GM19025 (cell line): Measurements from ENCODE around the gene PTPRG.

Experiments
- ATAC-seq: cut with Tn5 transposase; IDR thresholded peaks from one replicate; pipeline ENCODE4 v1.9.1; 2021; ENCODE audit warnings: mild to moderate bottlenecking, low read depth, moderate library complexity; ENCODE audit not compliant: unreplicated experiment

The PTPRG gene

GRCh38 chr3:62253971-62254370 is 692.6 kb downstream of the PTPRG start:
- ATAC-seq = no peak

- no peak for ATAC-seq
These were observed 694.4 kb downstream of the PTPRG start for GRCh38 chr3:62255758-62256157.

DNA sequence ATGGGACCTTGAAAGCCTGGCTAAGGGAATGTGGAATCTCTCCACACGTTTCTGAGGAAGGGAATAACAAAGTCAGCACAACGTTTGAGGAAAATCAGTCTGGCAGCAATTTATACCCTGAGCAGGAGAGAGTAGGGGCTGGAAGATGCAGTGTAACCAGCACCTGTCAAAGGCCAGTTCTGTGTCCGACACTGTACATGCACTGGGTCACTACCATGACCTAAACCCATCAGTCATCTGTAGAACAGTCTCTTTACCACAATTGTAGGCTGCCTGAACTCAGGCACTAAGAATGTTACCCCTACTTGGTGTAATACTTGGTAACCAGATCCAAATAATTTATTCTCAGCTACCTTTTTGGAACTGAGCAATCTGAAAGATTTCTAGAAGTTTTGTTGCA is 698.6 kb downstream of the PTPRG start:
- no peak for ATAC-seq

- ATAC-seq = no peak
These were observed 699.3 kb downstream of the PTPRG start for GRCh38 chr3:62260655-62261054.

DNA sequence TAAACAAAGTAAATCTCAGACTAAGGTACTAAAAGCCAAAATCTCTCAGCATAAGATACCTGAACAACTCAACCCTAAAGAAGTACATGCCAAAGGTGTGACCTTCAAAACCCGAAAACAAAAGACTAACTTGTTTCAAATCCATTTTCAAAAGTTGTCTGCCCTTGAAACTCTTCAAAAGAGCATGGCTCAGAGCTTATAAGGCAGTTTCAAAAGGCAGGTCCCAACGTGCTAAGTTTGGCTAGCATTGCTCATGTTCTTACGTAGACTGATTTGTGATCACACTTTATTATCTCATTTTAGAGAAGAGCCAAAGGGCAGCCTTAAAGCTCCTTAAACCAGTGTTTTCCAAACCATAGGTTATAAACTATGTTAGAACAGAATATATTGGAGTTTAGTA is 699.8 kb downstream of the PTPRG start:
- no peak for ATAC-seq

DNA sequence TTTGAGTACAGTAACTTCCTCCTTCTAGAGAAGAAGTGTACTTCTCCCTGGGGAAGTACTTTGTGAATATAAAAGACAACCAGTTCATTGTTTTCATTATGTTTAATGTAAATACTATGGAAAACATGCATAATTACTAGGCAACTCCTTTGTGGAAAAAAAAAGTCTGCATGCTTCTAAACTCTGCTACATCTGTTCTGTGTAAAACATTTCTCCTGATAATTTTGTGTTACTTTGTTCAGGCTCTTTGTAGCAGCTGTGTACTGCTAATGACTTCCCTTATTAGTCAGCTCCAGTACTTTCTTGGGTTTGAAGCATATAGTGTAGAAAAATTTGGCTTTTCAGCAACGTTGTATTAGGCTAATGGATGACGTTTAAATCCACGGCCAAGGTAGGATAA is 700.4 kb downstream of the PTPRG start:
- no peak for ATAC-seq

DNA sequence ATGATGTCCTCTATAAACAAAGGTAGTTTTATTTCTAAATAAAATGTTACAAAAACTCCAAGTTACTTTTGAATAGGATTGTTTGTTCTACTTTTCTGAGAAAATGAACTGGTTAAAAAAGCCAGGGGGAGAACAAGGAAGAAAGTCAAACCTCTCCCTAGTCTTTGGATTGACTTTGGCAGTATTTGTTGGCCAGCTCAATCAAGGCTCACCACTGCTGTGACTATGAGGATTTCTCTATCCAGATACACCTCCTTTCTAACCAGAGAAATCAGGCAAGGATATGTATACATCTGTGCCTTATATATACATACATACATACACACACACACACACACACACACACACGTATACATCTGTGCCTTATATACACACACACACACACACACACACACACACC is 704.2 kb downstream of the PTPRG start:
- no peak for ATAC-seq

DNA sequence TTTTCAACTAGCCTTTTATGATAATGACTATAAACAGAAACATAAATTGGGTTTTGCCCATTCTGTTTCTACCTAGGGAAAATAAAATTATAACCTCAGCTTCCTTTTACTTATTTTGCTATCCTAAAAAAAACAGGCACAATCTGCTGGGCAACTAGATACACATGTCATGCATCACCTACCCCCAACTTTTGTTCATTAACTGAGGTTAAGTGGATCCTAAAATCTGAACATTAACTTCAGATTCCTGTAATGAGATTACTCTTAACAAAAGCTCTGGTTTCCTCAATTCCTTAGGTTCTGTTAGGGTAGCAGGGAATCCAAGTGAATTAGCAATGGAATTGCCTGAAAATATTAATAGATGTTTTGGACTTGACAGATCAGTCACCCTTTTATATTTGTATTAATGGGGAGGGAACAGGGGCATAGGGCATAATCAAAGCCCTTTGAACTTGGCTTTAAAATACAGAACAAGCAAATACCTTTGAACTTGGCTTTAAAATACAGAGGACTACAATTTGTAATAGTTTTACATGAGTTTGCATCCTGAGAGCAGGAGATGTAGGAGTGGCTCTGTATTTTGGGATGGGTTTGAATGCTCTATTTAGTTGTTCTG is 705.4 kb downstream of the PTPRG start:
- ATAC-seq = no peak

GRCh38 chr3:62276658-62277180 is 715.3 kb downstream of the PTPRG start:
- no peak for ATAC-seq

- no peak for ATAC-seq
These were observed 716.1 kb downstream of the PTPRG start for GRCh38 chr3:62277450-62277849.

DNA sequence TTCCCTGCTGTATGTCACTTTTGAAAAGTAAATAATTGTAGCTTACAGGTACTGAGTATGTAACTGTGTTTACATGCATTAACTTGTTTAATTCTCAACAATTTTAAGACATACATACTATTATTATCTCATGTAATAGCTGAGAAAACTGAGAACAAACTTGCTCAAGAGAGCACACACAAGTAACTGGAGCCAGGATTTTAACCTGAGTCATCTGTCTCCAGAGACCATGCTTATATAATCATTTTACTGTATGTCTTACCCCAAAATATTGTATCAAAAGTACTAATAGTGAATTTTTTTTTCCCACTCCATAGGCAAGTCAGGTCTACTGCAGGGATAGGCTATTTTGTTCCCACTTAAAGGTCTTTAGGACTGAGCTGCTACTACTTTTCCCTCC is 716.6 kb downstream of the PTPRG start:
- no peak for ATAC-seq

- no peak for ATAC-seq
These were observed 720.4 kb downstream of the PTPRG start for GRCh38 chr3:62281726-62282125.

DNA sequence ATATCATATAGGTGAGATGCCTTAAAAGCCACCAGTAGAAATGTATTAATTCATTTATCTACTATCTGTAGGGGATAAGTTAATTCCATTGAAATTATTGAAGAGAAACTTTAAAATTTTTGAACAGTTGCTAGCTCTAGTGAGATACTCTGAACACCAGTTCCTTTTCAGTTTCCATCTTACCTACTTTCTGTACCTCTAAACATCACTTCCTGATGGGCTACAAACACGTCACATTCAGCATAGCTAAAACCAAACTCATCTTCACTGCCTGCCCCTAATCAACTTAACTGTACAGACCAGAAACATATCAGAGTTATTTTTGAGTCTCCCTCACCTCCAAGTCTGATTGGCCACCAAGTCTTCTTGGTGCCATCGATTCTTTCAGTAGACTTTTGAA is 723.1 kb downstream of the PTPRG start:
- ATAC-seq = no peak

GRCh38 chr3:62287392-62287927 is 726.1 kb downstream of the PTPRG start:
- ATAC-seq = no peak

DNA sequence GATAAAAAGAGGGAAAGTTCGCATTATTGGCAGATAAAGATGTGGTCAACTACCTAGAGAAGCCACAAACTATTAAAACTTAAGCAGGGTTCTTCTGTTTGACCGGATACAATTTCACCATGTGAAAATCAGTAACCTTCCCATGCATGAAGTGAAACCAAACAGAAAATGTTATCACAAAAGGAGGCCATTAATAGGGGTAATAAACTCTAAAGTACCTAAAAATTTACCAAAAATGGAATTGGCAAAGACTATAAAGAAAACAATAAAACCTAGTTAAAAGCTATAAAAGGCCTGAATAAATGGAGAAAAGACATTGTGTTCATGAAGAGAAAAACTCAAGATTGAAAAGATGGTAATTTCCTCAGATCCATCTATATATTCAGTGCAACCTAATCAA is 728.6 kb downstream of the PTPRG start:
- no peak for ATAC-seq

DNA sequence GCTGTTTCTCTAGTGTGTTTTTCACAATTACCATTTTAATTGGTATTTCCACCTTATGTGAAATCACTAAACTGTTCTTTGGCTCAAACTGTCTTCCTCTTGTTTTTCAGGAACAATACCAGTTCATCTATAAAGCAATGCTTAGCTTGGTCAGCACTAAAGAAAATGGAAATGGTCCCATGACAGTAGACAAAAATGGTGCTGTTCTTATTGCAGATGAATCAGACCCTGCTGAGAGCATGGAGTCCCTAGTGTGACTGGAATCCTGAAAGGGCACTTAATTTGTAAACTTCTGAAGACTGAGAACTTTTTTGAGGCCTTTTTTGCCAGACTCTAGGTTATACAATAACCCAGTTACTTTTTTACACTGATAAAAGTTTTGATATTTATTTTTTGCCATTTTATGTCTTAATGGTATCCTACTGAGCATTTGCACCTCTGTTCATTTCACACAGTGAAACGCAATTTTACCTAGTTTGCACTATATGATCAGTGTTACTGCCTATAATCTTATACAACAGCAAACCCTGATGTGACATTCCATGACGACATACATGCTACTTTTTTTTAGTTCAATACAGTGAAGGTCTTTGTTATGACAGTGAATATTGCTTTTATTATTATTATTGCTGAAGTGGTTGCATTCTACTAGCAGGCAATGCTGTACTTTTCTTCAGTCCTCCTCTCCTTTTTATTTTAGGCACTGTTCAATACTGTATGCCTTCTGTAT is 731.8 kb downstream of the PTPRG start:
- no peak for ATAC-seq

- ATAC-seq = no peak
These were observed 734.2 kb downstream of the PTPRG start for GRCh38 chr3:62295571-62295970.

DNA sequence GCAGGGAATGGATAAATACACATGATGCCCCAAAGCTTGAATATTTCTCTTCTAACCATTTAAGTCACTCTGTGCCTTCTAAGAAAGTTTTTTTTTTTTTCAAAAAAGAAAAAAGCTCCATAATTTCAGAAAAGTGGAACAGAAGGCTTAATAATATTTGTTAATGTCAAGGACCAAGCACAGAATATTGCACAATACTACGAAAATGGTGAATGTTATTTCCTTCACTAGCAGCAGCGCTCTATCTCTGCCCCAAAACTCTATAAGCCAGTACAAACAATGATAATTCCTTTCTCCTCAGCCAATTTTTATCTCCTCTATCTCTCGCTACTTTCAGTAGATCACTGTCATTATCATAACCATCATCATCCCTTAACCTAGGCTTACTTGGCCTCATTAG is 739.2 kb downstream of the PTPRG start:
- ATAC-seq = no peak

- no peak for ATAC-seq
These were observed 750.8 kb downstream of the PTPRG start for GRCh38 chr3:62312201-62312600.

- ATAC-seq = no peak
These were observed 755.2 kb downstream of the PTPRG start for GRCh38 chr3:62316525-62316924.

- ATAC-seq = no peak
These were observed 757.0 kb downstream of the PTPRG start for GRCh38 chr3:62318365-62318751.
